Body of pancreas (tissue), 4 donors: ENCODE data around the gene UBE2N.
A peak's percentile ranks its signal among the peaks of the same experiment; 100 is the strongest.

Experiments used
- CTCF ChIP-seq, 7 experiments: fragments of 450-650 bp in 4 of 7; fragments of 200-600 bp in 3 of 7; sonication (generic) in 3 of 7; IDR thresholded peaks; one replicate each; pipeline ENCODE4 v1.5.1; 2016 to 2019; ENCODE audit warnings: antibody characterized with exemption in 7 of 7
- POLR2A ChIP-seq, 3 donors: fragments of 450-650 bp; IDR thresholded peaks; one replicate each; pipeline ENCODE4 v1.6.1; 2016; ENCODE audit warnings: antibody characterized with exemption in 3 of 3, mild to moderate bottlenecking in 2 of 3

GRCh38 chr12:93467351-93468007 is 25.7 kb upstream of the UBE2N start, which contains the start of gene MRPL42:
- TF ChIP-seq CTCF (IDR thresholded peaks at IDR 0.05) (peak; percentile 47 to 88 (median 64)), POLR2A (IDR thresholded peaks at IDR 0.05) (peak; percentile 25 to 82 (median 79))
